Fibroblast of the aortic adventitia (primary cell): ENCODE results near the gene RASIP1. TPM values are rescaled to one million over a fixed set of nuclear protein-coding genes. Genes with fewer than 3 reads are reported as not detected.
A peak's percentile ranks its signal among the peaks of the same experiment; 100 is the strongest.

Experiments used
- DNase-seq: peaks from one replicate; pipeline ENCODE4 v3.0.0-alpha.2; 2010; ENCODE audit warnings: low read depth
- H3K4me3 ChIP-seq: 2 replicates; pipeline ENCODE4 v1.5.1; 2011; ENCODE audit warnings: low read depth, mild to moderate bottlenecking, control low read depth, low read length, moderate library complexity
- CTCF ChIP-seq: IDR thresholded peaks from 2 replicates; pipeline ENCODE4 v1.5.1; 2011; ENCODE audit warnings: mild to moderate bottlenecking, low read length, control low read depth, inconsistent platforms; ENCODE audit not compliant: insufficient read depth
- total RNA-seq: library from RNA; depleted of rRNA; stranded (reverse); fragments of >200 nt; gene quantifications from 2 replicates; pipeline ENCODE4 v1.2.3, GENCODE V29; 2012; ENCODE audit warnings: low replicate concordance

RASIP1 gene
- total RNA-seq, 1 donor: 0.45 TPM

- H3K4me3 ChIP-seq: no peak overlapping the region
- TF ChIP-seq CTCF: no peak
- DNase-seq: no peak
These were observed 63.5 kb downstream of the RASIP1 start for GRCh38 chr19:48676887-48677286.

GRCh38 chr19:48676487-48676886, 63.9 kb downstream of the RASIP1 start:
- TF ChIP-seq CTCF: no peak
- no peak overlapping the region for H3K4me3 ChIP-seq
- DNase-seq: no peak

GRCh38 chr19:48674921-48675824, 65.2 kb downstream of the RASIP1 start:
- peak; percentile 84 for DNase-seq
- no peak overlapping the region for H3K4me3 ChIP-seq
- TF ChIP-seq CTCF: peak; percentile 90

GRCh38 chr19:48674216-48674809, 66.1 kb downstream of the RASIP1 start:
- DNase-seq: no peak
- no peak for TF ChIP-seq CTCF
- H3K4me3 ChIP-seq: no peak overlapping the region

GRCh38 chr19:48673436-48674100, 66.8 kb downstream of the RASIP1 start:
- no peak overlapping the region for H3K4me3 ChIP-seq
- DNase-seq: no peak

GRCh38 chr19:48672994-48673393, 67.4 kb downstream of the RASIP1 start, which contains the start of gene NTN5:
TSS of gene NTN5 (minus strand) at chr19:48673017. CDS start at chr19:48670986, 2,031 bp downstream.
- DNase-seq: no peak
- no peak within 1 kb of the TSS for H3K4me3 ChIP-seq
- no peak for TF ChIP-seq CTCF

More at GRCh38 chr19:48673436-48674100, 66.8 kb downstream of the RASIP1 start:
- TF ChIP-seq CTCF: no peak
